Stimulated activated CD8-positive, alpha-beta memory T cell treated with anti-CD3 and anti-CD28 coated beads, Interleukin-15, amount 100 ng/mL, for 24 hours (primary cell): ENCODE results near the gene ATXN7L1.
"Not testable (repeated sequence)": the region's sequence is repeated elsewhere in the genome, so short reads cannot be mapped to it uniquely, and the experiment has no call there.

ENCODE experiments used
- DNase-seq: peaks from one replicate; pipeline ENCODE4 v3.0.0-alpha.2; 2020; ENCODE audit warnings: low read depth

ATXN7L1 gene

GRCh38 chr7:105861224-105861623 lies 15.2 kb downstream of the ATXN7L1 start:
- DNase-seq: no peak

GRCh38 chr7:105860793-105861192 lies 15.6 kb downstream of the ATXN7L1 start:
- no peak for DNase-seq

- DNase-seq: no peak
These were observed 19.1 kb downstream of the ATXN7L1 start for GRCh38 chr7:105857009-105857952.

DNA sequence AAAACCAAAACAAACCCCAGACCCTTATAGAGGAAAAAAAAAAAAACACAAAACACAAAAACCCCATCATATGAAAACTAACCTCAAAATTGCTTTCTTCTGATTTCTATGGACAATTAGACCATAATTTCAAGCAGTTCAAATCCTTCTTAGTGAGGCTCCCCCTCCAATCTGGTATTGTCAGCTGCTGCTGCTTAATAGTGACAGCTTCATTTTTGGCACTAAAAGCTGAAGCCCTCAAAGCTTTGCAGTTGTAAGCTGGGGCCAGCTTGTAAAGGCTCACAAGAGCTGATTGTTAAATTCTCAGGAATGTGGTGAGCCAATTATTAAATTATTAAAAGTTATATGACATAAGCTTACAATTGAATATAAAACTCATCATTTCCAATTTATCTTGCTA lies 21.9 kb downstream of the ATXN7L1 start:
- no peak for DNase-seq

DNA sequence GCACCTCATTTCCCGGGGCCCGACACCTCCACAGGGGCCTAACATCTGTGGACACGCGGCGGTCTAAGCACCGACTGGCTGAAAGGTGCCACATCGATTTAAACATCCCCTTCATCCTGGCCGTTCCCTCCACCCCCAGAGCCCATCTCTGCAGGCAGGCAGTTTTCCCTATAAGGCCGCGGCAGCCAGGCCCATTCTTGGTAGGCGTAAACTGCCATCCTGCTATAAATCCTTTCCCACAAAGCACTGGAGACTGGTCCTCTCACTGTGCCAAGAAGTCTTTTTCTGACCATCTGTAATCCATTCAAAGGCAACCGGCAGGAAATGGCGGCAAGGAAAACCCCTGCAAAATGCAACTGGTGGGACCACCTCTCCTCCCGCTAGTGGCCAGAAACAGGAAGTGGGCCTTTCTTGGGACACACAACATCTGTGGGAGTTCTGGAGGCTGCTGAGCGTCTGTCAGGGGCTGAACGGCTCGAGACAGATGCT lies 22.4 kb downstream of the ATXN7L1 start:
- no peak for DNase-seq

GRCh38 chr7:105851064-105851463 lies 25.3 kb downstream of the ATXN7L1 start:
- DNase-seq: no peak

DNA sequence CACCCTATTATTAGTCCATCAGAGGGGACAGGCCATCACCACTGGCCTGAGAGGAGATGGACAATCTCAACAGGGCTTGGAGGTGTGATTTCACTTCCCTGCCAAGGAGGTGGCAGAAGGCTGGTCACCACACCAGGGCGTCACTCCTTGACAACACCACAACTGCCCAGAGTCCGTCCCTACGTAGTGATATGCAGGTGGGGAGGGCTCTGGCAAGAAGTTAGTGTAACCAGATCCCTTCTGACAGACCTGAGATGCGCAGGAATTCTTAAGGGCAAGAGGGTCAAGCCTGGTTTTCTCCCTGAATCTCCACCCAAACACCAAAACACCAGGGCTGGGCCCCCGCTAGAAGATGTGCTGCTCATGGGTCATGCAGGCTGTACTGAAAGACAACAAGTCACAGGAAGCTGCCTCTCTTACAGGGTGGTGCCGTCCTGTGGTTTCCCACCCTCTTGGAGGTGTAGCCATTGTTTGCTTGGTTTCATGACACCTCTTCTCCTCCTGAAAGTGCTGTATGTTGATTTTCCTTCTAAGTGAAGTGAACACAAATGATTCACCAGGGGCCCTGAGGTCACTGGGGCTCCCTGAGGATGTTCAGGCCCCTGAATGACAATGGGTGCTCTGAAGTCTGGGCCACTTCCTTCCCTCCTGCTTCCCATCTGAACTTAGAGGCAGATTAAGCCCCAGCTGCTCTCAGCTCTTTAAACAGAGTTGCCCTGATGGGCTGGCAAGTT lies 27.1 kb downstream of the ATXN7L1 start:
- DNase-seq: peak; percentile 31

DNA sequence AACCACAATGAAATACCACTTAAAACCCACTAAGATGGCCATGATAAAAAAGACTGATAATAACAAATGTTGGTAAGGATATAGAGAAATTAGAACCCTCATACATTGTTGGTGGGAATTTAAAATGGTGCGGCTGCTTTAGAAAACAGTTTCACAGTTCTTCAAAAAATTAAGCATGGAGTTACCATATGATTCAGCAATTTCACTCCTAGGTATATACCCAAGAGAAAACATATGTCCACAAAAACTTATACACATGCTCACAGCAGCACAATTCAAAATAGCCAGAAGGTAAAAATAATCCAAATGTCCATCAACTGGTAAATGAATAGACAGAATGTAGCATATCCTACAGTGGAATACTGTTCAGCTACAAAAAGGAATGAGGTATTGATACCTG lies 30.0 kb downstream of the ATXN7L1 start:
- no peak for DNase-seq

DNA sequence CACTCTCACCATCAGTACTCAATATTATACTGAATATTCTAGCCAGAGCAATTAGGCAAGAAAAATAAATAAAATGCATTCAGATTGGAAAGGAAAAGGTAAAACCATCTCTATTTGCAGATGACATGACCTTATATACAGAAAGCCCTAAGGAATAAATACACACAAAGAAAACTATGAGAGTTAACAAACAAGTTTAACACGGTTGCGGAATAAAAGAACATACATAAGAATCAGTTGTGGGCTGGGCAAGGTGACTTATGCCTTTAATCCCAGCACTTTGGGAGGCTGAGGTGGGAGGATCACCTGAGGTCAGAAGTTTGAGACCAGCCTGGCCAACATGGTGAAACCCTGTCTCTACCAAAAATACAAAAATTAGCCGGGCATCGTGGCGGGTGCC lies 31.7 kb downstream of the ATXN7L1 start:
- not testable (repeated sequence) for DNase-seq

DNA sequence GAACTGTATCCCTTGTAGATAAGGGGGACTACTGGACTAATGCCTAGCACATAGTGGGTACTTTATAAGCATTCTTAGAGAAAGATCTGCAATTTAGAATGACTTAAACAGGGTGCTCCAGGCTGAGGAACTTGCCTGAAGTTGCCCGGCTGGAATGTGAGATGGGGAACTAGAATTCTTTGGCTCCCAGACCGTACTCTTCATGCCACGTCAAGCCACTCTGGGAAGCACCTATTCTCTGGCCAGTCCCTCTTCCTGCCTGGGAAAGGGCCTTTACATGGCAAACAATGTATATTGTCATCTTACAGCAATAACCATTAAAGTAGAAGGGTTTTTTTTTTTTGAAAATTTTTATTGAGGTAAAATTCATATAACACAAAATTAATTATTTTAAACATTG lies 34.5 kb downstream of the ATXN7L1 start:
- no peak for DNase-seq

- no peak for DNase-seq
These were observed 35.2 kb downstream of the ATXN7L1 start for GRCh38 chr7:105840981-105841749.

DNA sequence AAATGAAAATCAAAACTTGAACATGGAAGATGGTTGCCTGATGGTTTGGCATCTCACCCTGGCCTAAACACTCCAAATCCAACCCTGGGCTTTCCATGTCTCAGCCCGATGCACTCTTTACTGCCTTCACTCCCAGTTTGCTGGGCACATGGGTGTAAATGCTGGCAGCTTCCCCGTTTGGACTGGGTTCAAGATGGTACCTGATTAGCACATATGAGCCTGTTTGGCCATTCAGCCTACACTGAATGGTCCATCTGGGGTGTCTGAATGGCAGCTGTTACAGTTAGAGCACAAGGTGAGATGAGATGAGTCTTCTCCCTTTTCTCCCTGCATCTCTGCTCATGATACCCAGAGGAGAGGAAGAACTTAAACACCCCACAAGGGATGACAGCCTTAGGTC lies 37.1 kb downstream of the ATXN7L1 start:
- no peak for DNase-seq

- DNase-seq: no peak
These were observed 37.7 kb downstream of the ATXN7L1 start for GRCh38 chr7:105838627-105839231.

GRCh38 chr7:105837765-105838626 lies 38.4 kb downstream of the ATXN7L1 start:
- no peak for DNase-seq

DNA sequence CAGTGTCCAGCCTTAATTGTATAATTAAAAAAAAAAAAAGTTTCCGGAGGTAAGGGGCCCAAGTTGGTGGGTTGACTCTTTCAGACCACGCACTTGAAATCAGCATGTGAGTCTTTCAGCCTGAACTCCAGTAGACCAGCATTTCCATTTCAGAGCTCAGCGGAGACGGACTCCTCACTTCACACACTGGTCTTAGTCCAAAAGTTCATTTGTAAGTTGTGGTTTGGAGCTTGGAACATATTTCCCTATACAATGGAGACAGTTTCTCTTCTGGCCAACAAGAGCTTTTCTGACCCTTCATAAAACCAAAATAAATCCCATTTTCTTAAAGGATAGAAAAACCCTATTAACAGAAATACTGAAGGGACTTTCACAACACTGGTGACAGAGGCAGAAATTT lies 41.0 kb downstream of the ATXN7L1 start:
- DNase-seq: no peak

DNA sequence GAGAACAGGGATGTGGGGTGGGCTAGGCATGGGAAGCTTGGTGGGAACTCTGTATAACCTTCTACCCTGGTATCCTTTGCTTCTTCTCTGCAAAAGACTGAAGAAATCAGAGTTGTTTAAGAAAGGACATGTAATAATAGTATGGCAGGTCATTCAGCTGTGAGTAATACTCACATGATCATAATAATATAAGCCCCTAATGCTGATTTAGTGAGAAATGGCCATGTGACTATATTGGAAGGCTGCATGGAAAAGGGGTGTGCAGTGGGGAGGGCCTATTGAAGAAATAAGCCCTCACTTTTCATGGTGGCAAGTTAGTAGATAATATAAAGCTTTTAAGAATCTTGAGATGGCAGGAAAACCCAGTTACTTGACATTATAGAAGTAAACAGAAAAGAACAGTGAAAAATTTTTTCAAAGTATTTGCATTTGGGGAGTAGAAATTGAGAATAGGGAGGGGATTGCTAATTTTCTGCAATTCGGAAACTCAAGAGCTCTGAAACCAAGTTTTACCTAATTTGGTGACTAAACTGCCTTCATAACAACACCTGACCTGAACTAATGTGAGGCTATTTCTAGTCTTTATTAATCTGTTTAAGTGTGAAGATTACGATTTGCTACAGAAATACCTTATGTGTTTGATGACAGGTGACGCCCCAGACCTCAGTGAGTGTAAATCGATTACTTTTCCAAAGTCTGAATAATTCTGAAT lies 44.4 kb downstream of the ATXN7L1 start:
- no peak for DNase-seq

DNA sequence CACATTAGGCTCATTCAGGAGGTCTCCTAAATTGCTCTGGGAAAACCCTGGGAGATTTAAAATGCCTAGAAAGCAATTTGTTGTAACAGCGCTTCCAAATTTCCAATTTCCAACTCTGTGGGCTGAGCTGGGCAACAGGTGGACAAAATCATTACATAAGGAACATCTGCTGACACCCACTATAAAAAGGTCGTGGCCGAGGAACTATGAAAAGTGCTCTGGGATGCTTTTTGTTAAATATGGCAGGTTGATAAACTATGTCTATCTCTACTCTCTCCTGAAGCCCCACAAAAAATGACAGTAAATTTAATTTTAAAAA lies 45.1 kb downstream of the ATXN7L1 start:
- DNase-seq: no peak

DNA sequence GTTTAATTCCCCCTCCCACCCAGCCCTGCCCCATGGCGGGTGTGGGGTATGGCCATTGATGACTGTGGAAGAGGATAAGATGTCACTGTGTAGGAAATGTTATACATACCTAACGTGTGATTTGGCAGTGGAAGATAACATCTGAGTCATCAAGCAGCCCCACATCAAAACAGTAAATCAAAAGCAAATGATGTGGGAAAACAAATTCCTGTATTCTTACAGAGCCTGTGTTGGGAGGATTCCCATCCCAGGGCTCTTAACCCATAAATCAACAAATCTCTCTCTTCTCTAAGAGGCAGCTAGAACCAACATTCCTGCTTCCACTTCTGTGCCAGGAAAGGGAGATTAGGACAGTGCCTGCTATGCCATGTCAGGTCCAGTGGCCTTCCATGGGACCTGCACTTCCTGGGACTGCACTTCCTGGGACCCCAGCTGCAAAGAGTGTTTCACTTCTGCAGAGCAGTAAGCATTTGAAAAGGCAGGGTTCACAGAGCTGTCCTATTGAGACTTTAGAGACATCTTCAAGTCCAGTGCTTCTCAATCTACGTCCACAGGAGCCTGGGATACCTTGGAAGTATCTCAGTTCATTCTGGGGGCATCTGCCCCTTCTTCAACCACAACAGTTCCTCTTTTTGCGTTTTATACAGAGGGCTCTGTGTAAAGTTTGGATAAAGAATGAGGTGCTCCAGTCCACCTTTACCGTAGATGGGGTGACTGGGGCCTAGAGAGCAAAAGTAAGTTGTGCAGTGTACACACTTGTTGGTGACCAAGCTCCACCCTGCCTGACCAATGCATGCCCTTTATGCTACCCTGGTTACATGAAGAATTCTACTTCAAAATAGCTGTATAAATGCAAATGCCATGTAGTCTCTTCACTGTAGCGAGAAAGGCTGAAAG lies 45.7 kb downstream of the ATXN7L1 start:
- DNase-seq: no peak

GRCh38 chr7:105829681-105830322 lies 46.6 kb downstream of the ATXN7L1 start:
- no peak for DNase-seq
